ENCODE data around the gene RNU7-1. TPM values are rescaled to one million over a fixed set of nuclear protein-coding genes. Genes with fewer than 3 reads are reported as not detected.

The RNU7-1 gene
- total RNA-seq, 4 donors from 2014 or later = not detected

DNA sequence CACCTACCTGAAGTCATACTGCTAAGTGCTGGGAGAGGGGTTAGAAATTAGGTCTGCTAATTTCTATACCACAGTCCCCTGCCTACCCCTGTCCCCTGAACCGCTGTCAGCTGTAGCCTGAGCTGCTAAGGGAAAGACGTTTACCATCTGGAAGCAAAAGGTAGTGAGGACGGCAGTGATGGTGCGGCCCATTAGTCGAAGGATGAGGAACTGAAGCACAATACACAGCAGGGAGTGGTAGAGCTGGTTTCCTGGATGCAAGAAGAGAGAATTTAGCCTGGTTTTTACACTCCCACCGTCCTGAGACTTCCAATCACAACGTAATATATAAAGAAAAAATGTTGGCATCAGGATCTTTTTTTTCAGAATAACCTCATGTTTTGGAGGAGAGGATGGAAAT lies 38.9 kb downstream of the RNU7-1 start:
- Histone ChIP-seq H3K9me3 (no peaks in the 10 kb centered on the region), H3K4me3 (no peak overlapping the region), H3K27ac (no peak overlapping the region), H3K36me3 (peaks cover 0 to 55% (median 0%) of the 10 kb centered on the region in 3 donors), H3K4me1 (peaks cover 0 to 19% (median 0%) of the 10 kb centered on the region in 4 donors), H3K27me3 (no peaks in the 10 kb centered on the region)
- DNase-seq = no peak
- TF ChIP-seq, protein P1, sequence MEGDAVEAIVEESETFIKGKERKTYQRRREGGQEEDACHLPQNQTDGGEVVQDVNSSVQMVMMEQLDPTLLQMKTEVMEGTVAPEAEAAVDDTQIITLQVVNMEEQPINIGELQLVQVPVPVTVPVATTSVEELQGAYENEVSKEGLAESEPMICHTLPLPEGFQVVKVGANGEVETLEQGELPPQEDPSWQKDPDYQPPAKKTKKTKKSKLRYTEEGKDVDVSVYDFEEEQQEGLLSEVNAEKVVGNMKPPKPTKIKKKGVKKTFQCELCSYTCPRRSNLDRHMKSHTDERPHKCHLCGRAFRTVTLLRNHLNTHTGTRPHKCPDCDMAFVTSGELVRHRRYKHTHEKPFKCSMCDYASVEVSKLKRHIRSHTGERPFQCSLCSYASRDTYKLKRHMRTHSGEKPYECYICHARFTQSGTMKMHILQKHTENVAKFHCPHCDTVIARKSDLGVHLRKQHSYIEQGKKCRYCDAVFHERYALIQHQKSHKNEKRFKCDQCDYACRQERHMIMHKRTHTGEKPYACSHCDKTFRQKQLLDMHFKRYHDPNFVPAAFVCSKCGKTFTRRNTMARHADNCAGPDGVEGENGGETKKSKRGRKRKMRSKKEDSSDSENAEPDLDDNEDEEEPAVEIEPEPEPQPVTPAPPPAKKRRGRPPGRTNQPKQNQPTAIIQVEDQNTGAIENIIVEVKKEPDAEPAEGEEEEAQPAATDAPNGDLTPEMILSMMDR (IDR thresholded peaks at IDR 0.05) = no peak
- no peak for TF ChIP-seq POLR2A (IDR thresholded peaks at IDR 0.05)

DNA sequence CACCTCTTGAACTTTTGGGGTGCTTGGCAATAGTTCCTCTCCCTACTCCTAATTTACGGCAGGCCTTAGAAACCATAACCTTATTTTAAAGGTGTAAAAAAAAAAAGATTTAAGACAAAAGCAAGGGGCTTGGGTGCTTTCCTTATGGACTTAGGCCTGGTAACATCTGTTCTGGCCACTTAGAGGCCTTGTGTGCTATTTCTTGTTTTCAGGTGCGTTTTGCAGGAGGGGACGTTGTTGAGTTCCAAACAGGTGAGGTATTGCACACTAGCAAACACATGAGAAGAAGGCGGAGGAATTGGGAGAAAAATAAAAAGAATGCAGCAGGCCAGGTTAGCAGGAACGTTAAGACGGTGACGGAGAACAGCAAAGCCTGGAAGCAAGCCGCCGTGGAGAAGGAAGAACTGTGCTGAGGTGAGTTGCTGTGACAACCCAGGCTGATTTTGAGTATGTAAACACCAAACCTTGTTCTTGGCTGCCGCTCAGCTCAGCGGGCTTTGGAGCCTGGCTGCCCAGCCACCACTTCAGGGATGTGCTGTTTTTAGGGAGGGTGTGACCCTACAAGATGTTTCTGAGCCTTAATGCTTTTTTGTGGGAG lies 44.4 kb downstream of the RNU7-1 start:
- no peak overlapping the region for H3K4me3 ChIP-seq
- no peaks in the 10 kb centered on the region for H3K9me3 ChIP-seq
- TF ChIP-seq, protein P1 (IDR thresholded peaks at IDR 0.05) = no peak
- TF ChIP-seq POLR2A (IDR thresholded peaks at IDR 0.05) = no peak
- no peak for DNase-seq
- H3K27ac ChIP-seq = peak overlapping the region in 2 of 4 donors; percentile 15 to 51
- H3K4me1 ChIP-seq = peaks cover 0 to 28% (median 0%) of the 10 kb centered on the region in 4 donors
- H3K27me3 ChIP-seq = no peaks in the 10 kb centered on the region
- H3K36me3 ChIP-seq = peaks cover 0 to 9% (median 0%) of the 10 kb centered on the region in 3 donors

Small RNA genes lying within 50 kb of the gene (small RNA-seq; reads per million reads assigned to genes)
- gene MIR141 (32.4 to 455 reads per million in 2 donors), gene MIR200C (120 to 554 reads per million in 2 donors), gene RNU7-1 (0 reads per million in 2 donors), gene SCARNA12 (0.23 to 0.70 reads per million in 2 donors)

Other genes starting within 250 kb of the RNU7-1 start
- gene PIANP, start 243.0 kb upstream of the RNU7-1 start, total RNA-seq = not detected
- 10 to 100 TPM; 38.4 to 72.6 (median 51.8) TPM for gene COPS7A, start 219.8 kb upstream of the RNU7-1 start, total RNA-seq
- gene MLF2, start 190.7 kb upstream of the RNU7-1 start, total RNA-seq = 100 to 1,000 TPM in 3 of 4 donors, 10 to 100 TPM in 1; 94.9 to 212 (median 182) TPM
- 10 to 100 TPM; 44.2 to 87.5 (median 53.0) TPM for gene PTMS, start 177.5 kb upstream of the RNU7-1 start, total RNA-seq
- 1 to 10 TPM in 3 of 4 donors, not detected in 1; 1.3 to 3.0 (median 1.6) TPM for gene LAG3, start 171.3 kb upstream of the RNU7-1 start, total RNA-seq
- gene CD4, start 154.3 kb upstream of the RNU7-1 start, total RNA-seq = 1 to 10 TPM; 2.1 to 9.1 (median 4.0) TPM
- 10 to 100 TPM in 1 of 4 donors, 1 to 10 TPM in 2, not detected in 1; 2.5 to 11.6 (median 4.1) TPM for gene GPR162, start 122.0 kb upstream of the RNU7-1 start, total RNA-seq
- 10 to 100 TPM in 2 of 4 donors, 1 to 10 TPM in 2; 3.7 to 40.4 (median 8.7) TPM for gene P3H3, start 115.4 kb upstream of the RNU7-1 start, total RNA-seq
- gene GNB3, start 102.9 kb upstream of the RNU7-1 start, total RNA-seq = 1 to 10 TPM in 1 of 4 donors, under 1 TPM in 2, not detected in 1; 0.85 to 6.6 (median 0.94) TPM
- 10 to 100 TPM; 44.2 to 51.2 (median 46.3) TPM for gene CDCA3, start 92.5 kb upstream of the RNU7-1 start, total RNA-seq
- gene USP5, start 91.7 kb upstream of the RNU7-1 start, total RNA-seq = 10 to 100 TPM; 41.0 to 94.1 (median 47.1) TPM
- gene TPI1, start 76.3 kb upstream of the RNU7-1 start, total RNA-seq = 1,000 to 10,000 TPM in 1 of 4 donors, 100 to 1,000 TPM in 3; 591 to 1,061 (median 658) TPM
- 10 to 100 TPM in 2 of 4 donors, 1 to 10 TPM in 2; 4.1 to 12.3 (median 9.9) TPM for gene SPSB2, start 70.5 kb upstream of the RNU7-1 start, total RNA-seq
- gene LRRC23, start 39.0 kb upstream of the RNU7-1 start, total RNA-seq = 10 to 100 TPM in 1 of 4 donors, 1 to 10 TPM in 2, not detected in 1; 1.7 to 35.5 (median 3.0) TPM
- gene ENO2, start 29.2 kb upstream of the RNU7-1 start, total RNA-seq = 10 to 100 TPM in 2 of 4 donors, 1 to 10 TPM in 2; 4.6 to 11.7 (median 8.8) TPM
- gene ATN1, start 15.9 kb upstream of the RNU7-1 start, total RNA-seq = 100 to 1,000 TPM in 3 of 4 donors, 10 to 100 TPM in 1; 77.6 to 337 (median 125) TPM
- gene C12orf57, start 206 bp downstream of the RNU7-1 start, total RNA-seq = 100 to 1,000 TPM; 146 to 339 (median 156) TPM
- 100 to 1,000 TPM in 1 of 4 donors, 10 to 100 TPM in 3; 41.6 to 183 (median 44.4) TPM for gene PTPN6, start 7.5 kb downstream of the RNU7-1 start, total RNA-seq
- gene PHB2, start 26.8 kb downstream of the RNU7-1 start, total RNA-seq = 100 to 1,000 TPM; 162 to 219 (median 174) TPM
- 10 to 100 TPM in 3 of 4 donors, 1 to 10 TPM in 1; 9.1 to 24.8 (median 18.3) TPM for gene EMG1, start 27.1 kb downstream of the RNU7-1 start, total RNA-seq
- gene LPCAT3, start 74.7 kb downstream of the RNU7-1 start, total RNA-seq = 100 to 1,000 TPM in 3 of 4 donors, 10 to 100 TPM in 1; 18.2 to 230 (median 179) TPM
- 100 to 1,000 TPM in 2 of 4 donors, 10 to 100 TPM in 2; 55.9 to 187 (median 108) TPM for gene C1S, start 116.9 kb downstream of the RNU7-1 start, total RNA-seq
- gene C1R, start 148.6 kb downstream of the RNU7-1 start, total RNA-seq = 100 to 1,000 TPM in 3 of 4 donors, 10 to 100 TPM in 1; 27.5 to 151 (median 125) TPM
- 10 to 100 TPM; 44.6 to 87.7 (median 51.5) TPM for gene C1RL, start 165.4 kb downstream of the RNU7-1 start, total RNA-seq
- gene RBP5, start 185.1 kb downstream of the RNU7-1 start, total RNA-seq = 10 to 100 TPM in 1 of 4 donors, 1 to 10 TPM in 2, not detected in 1; 3.7 to 64.4 (median 4.3) TPM
- gene CLSTN3, start 186.6 kb downstream of the RNU7-1 start, total RNA-seq = 100 to 1,000 TPM in 1 of 4 donors, 10 to 100 TPM in 3; 35.0 to 120 (median 57.3) TPM
- gene PEX5, start 245.9 kb downstream of the RNU7-1 start, total RNA-seq = 10 to 100 TPM; 26.1 to 47.0 (median 37.7) TPM

All from Peyer's patch (tissue), 4 donors.